ENCODE data around the gene POLG.

The POLG gene

DNA sequence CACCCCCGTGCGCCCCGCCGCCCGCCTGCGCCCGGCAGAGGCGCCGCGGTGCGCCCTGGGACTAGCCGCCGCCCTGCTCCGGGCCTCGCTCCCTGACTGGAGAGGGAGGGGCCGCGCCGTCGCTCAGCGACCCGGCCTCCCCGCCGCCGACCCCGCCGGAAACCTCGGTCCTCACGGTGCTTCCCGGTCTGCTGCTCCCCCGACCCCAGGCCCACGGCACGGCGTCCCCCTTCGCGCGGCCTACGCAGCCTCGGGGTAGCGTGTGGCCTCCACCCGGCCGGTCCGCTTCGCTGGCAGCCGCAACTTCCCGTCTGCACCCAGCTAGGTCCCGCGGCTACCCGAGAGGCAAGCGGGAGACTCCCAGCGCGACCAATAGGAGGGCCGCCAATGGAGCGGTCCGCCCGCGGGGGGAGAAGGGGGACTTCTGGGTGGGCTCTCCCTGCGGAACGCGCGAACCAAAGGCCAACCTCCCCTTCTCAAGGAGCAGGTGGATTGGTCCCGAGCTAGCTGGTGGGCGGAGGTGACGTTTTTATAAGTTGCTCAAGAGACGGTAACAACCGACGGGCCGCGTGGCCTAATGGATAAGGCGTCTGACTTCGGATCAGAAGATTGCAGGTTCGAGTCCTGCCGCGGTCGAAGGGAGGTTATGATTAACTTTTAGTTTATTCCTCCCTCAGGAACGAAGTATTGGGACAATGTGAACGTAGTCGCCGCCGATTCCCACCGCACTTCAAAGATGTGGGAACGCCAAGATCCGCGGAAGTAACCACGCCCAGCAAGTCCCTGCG is at the start of gene POLG:
Gene POLG, minus strand, starts transcription at position 315 of the 788 bp plus-strand sequence. CDS start 1,070 bp downstream, outside the sequence.
- peak; percentile 99 for DNase-seq

DNA sequence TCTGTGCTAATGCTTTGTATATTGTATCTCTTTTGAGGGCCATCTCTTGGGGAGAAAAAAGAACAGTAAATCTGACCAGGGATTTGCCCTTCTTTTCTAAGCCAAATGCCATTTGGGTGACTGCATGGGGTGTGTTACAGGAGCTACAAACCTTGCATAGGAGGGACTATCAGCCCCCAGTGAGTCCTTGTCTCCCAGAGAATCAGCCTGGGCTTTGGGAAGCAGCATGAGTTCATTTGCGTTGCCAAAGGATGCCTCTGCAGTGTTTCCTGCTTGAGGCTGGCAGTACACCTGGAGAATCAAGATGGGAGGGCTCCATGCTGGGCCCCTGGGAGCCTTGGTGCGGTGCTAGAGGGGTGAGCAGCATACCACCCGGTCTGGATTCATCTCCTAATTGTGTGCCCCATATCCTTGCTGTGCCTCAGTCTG is 49.6 kb upstream of the POLG start:
- no peak for DNase-seq

DNA sequence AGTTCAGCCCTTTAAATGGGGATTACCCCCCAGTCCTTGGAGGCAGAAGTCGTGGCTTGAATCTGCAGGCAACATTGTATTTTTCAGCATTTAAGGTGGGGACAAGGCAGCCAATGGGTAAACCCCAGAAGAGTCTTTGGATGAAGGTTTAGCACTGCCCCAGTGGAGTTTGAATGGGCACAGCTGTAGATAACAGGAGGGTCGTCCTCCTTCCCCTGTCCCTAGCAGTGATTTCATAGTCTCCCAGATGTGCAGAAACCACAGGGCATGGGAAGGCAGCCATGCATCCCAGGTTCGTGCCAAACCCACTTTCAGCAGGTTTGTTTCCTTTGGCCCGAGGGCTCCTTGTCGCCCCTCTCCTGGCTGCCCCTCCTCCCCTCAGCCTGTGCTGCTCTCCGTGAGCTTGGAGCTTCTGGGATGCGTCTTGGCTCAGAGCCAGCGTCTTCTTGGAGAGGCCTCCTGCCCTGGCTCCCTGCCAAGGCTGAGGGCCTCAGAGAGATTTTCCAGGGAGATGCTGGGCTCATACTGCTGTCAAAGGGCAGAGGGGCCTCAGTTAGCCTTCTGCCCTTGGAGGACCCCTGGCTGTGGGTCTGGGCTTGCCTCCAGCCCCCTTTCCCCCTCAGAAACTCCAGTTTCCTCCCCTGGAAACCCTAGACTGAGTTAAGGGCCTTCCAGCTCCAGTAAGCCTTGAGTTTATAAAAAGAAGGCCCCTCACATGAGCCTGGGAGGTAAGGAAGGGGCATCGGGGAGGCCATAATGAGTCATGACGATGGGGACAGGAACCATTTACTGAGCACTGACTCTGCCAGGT is 48.9 kb upstream of the POLG start:
- no peak for DNase-seq

DNA sequence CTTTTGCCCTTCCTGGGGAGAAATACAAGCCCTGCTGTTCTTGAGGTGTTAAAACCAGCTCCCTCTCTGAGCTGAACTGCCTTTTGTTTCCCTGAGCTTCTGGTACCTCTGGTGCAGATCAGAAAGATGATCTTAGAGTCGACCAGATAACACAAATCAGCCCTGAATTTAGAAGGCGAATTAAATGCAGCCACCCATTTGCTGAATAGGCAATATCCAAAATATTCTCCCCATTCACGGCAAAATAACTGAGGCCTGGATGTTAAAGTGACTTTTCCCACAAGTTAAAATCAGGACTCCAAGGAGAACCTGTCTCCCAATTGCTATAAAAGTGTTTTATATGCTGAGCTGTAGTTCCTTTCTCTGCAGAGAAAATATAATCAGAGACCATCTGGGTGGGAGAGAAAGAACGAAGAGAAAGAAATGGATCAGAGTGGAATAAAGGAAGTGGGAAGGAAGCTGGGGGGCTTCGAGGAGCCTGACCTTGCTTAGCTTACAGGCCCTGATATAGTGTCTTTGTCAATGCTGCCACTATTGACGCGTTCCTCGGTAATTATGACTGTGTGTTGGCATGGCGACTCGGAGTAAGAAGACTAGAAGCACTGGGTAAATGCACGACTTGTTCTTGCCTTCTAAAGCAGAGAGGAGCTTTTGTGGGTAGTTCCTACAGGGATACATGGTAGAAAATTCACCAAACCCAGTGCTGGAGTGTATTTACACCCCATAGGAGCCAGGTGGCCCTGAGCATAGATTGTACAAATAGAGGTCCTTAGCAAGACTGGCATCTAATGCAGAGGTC is 47.5 kb upstream of the POLG start:
- no peak for DNase-seq

DNA sequence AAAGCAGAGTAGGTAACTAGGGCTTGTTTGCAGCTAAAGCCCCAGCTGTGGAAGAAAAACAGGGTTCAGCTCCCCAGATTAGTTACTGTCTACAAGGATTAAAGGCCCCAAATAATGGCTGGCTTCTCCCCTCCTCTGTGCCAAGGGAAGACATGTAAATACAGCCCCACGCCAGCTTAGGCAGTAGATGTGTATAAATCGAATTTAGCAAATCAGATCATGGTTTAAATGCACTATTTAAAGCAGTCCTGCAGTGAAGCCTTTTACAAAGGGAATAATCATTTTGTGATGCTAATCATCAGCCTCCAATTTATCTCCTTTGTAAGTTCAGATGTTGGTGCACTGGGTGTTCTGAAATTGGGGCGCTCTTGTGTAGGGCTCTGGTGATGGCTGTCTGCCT is 46.7 kb upstream of the POLG start:
- DNase-seq = no peak

DNA sequence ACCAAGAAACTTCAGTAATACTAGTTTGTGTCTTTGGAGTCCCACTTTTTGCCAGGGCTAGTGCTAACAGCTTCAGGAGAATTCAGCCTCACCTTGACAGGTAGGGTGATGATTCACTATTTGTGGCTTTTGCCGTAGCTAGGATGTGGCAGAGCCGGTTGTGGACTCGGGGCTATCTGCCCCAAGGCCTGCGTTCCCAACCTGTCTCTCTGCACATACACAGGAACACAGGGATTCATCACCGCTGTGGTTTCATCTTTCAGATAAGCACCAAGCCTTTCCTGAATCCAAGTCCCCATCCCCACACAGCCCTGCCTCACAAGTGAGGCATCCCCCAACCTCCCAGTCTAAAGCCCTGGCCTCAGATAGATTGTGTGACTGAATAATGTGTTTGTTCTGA is 45.2 kb upstream of the POLG start:
- no peak for DNase-seq

DNA sequence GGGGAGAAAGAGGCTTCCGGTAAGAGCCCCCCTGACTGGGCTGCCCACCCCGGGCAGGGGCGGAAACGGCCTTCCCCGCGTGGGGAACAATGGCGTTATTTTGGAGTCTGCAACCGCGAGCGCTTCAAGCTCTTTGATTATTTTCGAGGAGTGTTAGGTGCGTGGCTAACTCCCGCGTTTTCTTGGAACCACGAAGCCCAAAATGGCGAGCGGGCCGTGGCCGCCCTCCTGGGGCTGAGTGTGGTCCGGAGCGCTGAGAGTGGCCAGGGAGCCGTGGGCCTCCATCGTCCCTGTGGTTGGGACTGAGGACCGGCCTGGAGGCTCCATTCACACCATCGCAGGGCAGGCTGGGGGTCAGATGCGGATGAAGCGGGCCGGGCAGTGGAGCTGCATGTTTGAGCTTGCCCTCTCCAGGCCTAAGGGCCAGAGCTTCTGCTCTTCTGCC is 44.6 kb upstream of the POLG start:
- DNase-seq = no peak

DNA sequence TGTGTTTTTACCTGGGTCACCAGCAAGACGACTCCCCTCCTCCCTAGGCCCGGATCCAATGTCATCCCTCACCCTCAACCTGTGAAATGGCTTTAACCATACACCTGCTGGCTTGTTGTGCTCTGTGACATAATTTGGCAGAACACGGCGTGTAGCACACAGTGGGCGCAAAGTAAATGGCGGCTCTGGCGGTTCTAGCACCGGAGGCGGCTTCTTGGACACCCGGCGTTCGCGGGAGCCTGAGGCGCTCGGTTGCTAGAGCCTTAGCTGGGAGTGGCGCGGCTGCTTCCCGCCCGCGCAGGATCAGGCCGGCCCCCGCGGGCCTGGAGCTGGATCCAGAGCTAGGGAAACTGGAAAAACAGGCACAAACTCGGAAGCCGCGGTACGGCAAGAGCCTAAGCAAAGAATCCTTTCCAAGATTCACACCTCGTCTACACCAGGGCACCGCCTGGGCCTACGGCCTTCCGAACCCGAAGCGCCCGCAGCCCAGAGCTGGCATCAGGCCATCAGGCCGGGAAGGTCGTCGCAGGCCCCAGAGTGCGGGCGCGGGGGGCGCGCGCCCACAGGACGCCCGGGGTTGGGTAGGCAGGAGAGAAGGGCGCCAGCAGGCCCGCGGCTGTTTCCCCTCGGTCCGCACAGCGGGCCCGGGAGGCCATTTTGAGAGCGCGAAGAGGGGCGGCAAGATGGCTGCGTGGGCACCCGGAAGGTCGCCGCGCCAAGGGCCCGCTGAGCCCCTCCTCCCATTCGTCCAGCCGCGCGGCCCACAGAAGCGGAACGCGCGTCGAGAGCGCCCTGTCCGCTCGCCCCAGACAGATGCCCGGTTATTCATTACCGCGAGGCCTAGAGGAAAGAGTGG is 43.9 kb upstream of the POLG start:
- peak; percentile 24 for DNase-seq

DNA sequence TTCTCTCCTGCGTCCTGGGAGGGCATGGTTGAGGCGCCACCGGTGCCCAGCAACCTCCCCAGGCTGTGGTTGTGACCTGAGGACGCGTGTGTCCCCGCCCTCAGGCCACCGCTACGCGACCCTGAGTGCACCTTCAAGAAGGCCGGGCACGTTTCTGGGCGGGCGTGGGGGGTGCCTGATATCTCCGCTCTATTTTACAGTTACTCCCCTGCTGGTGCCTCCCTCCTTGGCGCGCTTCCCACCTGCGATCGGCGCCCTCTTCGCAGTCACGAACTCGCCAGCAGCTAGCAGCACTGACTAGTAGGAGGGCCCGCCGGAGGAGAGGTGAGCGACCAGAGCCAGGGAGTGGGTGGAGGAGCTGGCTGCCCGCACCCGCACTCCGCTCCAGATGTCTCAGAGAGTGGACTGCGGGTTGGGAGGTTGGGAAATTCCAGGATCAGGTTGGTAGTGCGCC is 43.2 kb upstream of the POLG start:
- no peak for DNase-seq

DNA sequence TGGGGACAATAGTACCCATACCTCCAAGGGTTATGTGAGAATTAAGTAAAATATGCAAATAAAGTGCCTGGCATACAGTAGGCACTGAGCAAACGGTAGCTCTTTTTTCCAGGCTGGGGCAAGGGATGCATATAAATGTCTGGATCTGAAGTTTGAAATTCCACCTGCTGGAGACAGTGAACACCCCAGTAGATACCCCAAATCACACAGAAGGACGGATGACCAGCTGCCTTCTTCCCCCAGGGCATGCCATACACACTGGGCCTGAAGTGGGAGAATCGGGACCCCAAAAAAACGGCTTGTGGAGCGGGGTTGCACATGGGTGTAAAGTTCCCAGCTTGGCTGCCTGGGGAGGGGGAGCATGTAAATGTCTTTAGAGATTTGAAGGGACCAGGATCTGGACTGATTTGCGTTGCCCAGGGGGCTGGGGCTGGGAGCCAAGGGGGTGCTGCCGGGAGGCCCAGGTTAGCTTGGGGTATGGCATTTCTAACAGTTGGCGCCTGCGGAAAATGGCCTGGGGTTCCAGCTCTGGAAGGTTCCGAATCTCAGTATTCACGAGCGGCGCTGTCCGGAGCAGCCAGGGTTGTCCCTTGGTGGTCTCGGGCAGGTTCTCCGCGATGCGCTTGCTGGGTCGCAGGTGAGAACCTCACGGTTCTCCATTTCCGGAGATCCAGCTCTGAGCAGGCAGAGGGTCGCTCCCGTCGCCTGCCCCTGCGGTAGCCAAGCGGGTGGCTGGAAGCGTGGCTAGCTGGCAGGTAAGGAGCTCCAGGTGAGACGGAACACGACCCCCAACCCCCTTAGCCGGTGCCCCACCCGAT is 42.6 kb upstream of the POLG start:
- DNase-seq = no peak

DNA sequence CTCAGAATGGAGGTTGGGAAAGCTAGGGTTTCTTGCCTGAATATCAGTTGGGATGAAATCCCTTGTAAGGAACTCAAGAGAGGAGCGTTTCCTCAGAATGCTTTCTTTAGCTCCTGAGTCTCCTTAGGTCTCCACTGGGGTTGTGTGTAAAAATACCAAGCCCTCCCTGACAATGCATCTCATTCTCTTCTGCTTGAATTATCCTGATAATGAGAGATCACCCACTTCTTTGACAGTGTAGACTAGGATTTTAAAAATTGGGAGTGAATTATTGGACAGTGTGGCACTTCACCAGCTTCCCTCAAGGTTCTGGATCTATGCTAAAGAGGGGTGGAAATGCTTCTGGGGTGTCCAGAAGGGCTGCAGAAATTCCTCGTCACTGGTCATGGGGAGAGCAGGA is 41.8 kb upstream of the POLG start:
- no peak for DNase-seq

DNA sequence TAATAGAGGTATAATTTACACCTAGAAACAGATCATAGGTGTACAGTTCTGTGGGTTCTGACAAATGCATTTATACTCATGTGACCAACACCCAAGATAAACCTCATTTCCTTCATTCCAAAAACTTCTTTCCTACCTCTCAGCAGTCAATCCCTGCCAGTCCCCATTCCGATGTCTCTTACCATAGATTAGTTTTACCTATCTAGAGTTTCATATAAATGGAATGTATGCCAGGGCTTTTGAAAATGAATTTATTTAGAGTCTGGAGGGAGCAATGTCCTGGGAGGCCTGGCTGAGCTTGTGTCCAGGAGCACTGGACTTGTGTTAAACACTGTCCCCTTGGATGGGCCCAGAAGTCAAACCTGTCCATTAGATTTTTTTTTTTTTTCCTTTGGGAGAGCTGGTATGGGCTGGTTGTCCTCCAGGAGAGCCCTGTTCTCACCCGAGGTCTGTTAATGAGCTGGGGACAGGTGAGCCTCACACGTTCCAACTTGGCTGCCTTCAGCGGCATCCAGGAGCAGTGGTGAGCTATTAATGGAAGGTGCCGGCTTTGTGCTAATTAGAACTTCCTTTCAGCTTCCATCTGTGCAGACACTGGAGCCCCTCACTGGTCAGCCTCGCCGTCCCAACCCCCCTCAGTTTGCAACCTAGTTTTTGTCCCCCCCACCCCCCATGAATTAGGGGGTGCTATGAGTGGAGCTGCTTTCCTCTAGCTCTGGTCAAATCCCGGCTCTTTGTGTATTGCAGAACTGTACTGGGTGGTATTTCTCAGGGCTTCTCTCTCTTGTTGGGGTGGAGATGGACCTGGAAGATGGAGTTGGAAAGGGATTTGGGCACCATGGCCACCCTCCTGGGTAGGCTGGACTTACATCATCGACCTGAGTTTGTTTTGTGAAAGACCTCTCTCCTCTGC is 40.7 kb upstream of the POLG start:
- no peak for DNase-seq

DNA sequence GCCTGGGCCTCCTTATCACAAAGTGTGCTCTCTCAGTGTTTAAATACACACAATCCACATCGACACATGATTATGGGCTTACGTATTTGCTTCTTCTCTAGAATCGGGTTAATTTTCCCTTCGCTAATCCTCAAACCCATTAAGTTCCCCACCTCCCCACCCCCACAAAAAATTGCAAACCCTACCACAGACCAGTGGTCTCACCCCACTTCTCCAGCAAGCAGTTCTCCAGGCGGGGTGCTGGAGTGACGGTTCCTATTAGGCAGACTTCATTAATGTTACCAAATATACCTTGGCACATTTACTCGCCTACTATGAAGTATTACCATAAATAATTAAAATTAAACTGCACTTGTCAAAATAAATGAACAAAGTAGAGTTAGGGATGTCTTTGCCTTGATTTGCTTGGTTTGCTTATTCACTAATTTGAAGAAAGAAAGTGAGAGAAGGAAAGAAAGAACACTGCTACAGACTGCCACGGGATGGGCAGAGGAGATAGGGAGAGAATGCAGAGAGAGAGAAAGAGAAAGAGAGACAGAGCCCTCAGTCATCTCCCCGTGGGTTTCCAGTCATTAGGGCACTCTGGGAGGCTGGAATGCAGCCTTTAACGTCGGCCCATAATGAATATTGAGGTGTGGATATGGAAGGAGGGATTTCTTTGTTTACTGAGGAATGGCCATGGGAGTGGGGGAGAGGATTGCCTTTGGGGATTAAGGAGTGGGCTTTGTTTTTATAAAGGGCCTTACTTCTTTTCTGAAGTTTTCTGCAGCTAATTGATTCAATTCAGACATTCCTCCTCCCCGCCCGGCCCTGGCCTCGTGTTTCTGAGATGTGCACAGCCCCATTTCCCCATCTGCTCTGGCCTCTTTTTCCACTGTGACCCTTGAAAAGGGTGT is 39.7 kb upstream of the POLG start:
- no peak for DNase-seq

DNA sequence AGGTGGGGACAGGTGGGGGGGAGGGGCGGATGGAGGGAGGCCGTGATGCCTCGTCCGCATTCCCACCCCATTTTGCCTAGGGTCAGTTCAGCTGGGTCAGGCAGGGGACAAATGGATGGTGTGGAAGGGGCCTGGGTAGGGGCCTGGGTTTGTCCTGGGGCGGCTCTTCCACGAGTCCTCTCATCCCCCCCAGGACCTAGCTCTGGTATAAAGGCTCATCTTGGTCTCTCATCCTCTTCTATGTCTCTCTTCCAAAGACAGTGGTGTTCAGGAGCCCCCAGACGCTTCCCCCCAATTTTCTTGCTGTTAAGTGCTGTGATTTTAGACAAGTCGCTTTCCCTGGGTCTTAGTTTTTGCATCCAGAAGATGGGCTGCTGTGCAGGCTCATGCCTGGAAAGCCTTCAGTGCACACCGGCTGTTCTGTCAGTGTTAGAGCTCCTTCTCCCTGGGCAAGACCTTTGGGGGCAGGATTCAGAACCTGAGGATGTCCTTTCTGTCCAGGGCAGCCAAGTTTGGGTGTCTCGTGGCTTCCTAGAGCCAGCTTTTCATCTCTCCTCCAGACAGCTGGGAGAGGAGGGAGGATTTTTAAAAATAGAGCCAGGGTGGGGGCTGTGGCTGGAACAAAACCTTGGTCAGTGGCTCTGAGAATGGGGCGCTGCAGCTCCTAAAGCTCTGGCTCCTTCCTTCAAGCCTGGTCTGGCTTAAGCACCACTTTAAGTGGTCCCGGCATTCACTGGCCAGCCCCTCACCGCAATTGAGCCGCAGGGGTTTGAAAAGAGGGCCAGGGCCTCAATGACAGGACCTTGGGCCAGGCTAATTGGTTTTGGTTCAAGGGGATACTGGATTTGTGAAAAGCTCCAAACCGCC is 37.7 kb upstream of the POLG start:
- DNase-seq = no peak

DNA sequence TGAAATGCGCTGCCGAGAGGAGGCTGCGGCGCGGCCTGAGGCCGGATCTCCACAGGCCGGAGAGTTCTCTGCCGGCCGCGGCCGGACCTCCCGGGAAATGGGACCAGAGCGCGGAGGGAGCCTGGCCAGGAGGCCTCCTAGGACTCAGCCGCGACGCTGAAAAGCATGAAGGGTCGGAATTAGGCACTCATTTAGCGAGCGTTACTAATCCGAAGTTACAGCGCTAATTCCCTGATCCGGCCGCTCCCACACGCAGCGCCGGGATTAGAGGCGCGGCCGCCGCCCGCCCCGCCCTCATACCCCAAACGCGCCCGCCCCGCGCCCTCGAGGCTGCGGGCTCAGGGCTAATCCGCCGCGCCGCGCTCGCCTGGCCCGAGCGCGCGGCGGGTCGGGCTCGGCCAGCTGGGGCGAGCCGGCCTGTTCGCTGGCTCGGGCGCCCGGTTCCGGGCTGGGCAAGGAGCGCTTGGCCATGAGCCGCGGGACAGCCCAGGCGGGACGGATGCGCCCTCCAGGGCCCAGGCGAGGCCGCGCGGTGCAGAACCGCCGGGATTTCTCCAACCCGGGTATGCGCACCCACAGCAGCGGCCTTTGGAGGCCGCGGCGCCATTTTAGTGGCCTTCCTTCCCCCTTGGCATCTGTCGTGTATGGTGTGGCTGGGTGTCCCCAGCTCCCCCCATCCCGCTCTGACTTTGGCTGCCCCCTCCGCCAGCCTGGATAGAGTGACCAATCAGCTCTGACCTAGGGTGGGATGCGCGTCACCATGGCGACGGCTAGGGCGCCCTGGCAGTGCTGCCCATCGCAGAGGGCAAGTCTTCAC is 36.8 kb upstream of the POLG start:
- no peak for DNase-seq

DNA sequence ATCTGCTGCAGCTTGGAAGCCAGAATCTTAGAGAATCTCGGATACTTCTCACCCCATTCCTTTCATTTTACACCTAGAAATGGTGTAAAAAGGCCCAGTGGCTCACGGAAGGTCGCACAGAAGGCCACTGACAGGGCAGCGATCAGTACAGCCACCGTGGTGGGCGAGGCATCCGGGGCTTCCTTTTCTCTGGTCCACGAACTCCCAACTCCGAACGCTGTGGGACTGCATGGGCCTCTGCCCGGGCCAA is 36.3 kb upstream of the POLG start:
- DNase-seq = no peak
